Measurements from ENCODE around the gene TBC1D1. TPM values are rescaled to one million over a fixed set of nuclear protein-coding genes. Genes with fewer than 3 reads are reported as not detected.

Gene TBC1D1
- total RNA-seq, 1 experiment from 2014 or later, result 36.0 TPM

DNA sequence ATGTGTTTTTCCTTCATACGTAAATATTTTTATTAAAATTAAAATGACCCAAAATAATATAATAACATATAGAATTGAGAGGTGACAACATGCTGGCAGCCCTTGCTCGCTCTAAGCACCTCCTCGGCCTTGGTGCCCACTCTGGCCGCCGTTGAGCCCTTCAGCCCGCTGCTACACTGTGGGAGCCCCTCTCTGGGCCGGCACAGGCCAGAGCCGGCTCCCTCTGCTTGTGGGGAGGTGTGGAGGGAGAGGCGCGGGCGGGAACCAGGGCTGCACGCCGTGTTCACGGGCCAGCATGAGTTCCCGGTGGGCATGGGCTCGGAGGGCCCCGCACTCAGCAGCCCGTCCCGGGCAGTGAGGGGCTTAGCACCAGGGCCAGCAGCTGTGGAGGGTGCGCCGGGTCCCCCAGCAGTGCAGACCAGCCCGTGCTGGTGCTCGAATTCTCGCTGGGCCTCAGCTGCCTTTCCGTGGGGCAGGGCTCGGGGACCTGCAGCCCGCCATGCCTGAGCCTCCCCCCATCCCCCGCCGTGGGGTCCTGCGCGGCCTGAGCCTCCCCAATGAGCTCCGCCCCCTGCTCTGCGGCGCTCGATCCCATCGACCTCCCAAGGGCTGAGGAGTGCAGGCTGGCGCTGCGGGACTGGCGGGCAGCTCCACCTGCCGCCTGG is 291.6 kb downstream of the TBC1D1 start:
- ChIA-PET CTCF (interaction anchor here (0.5 to 7.1 kb wide), 3 partner anchors 433 to 547 kb away, joined by 4 to 145 read pairs (median 5); no protein-coding TSS in a partner anchor), POLR2A (interaction anchor here (0.7 kb wide), 1 partner anchor 429 kb away, joined by 4 read pairs; no protein-coding TSS in a partner anchor)
- TF ChIP-seq, protein P1, sequence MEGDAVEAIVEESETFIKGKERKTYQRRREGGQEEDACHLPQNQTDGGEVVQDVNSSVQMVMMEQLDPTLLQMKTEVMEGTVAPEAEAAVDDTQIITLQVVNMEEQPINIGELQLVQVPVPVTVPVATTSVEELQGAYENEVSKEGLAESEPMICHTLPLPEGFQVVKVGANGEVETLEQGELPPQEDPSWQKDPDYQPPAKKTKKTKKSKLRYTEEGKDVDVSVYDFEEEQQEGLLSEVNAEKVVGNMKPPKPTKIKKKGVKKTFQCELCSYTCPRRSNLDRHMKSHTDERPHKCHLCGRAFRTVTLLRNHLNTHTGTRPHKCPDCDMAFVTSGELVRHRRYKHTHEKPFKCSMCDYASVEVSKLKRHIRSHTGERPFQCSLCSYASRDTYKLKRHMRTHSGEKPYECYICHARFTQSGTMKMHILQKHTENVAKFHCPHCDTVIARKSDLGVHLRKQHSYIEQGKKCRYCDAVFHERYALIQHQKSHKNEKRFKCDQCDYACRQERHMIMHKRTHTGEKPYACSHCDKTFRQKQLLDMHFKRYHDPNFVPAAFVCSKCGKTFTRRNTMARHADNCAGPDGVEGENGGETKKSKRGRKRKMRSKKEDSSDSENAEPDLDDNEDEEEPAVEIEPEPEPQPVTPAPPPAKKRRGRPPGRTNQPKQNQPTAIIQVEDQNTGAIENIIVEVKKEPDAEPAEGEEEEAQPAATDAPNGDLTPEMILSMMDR (IDR thresholded peaks at IDR 0.05; ENCODE audit: unreplicated experiment), result no peak
- Mint-ChIP-seq H3K27me3 (ENCODE audit: insufficient read depth, unreplicated experiment) (no peaks in the 10 kb centered on the region), H3K4me3 (ENCODE audit: unreplicated experiment) (no peak overlapping the region), H3K4me1 (ENCODE audit: insufficient read depth, unreplicated experiment) (peaks cover 22% of the 10 kb centered on the region), H3K36me3 (ENCODE audit: insufficient read depth, unreplicated experiment) (no peaks in the 10 kb centered on the region), H3K27ac (ENCODE audit: low read depth, unreplicated experiment) (no peak overlapping the region), H3K9me3 (ENCODE audit: unreplicated experiment) (no peaks in the 10 kb centered on the region)
- intact Hi-C loops (cut with micrococcal nuclease), result no loop called here
- BruUV-seq (replicated peaks), result no TSS peak
- no peak for DNase-seq (ENCODE audit: unreplicated experiment)

GRCh38 chr4:38184404-38184803 is 293.5 kb downstream of the TBC1D1 start:
- intact Hi-C loops (cut with micrococcal nuclease), result loop anchor here (1.0 kb wide), 1 partner anchor 37 kb away; no protein-coding TSS in a partner anchor
- peaks cover 6% of the 10 kb centered on the region for H3K4me1 Mint-ChIP-seq (ENCODE audit: insufficient read depth, unreplicated experiment)
- TF ChIP-seq, protein P1 (IDR thresholded peaks at IDR 0.05; ENCODE audit: unreplicated experiment), result peak; percentile 6
- no peaks in the 10 kb centered on the region for H3K9me3 Mint-ChIP-seq (ENCODE audit: unreplicated experiment)
- ChIA-PET POLR2A (interaction anchor here (0.7 to 1.2 kb wide), 3 partner anchors 130 to 489 kb away, joined by 3 to 4 read pairs (median 3); no protein-coding TSS in a partner anchor), CTCF (interaction anchor here (0.6 to 1.9 kb wide), 6 partner anchors 65 to 546 kb away, joined by 3 to 5 read pairs (median 3); no protein-coding TSS in a partner anchor)
- H3K27me3 Mint-ChIP-seq (ENCODE audit: insufficient read depth, unreplicated experiment), result no peaks in the 10 kb centered on the region
- no peaks in the 10 kb centered on the region for H3K36me3 Mint-ChIP-seq (ENCODE audit: insufficient read depth, unreplicated experiment)
- no TSS peak for BruUV-seq (replicated peaks)
- H3K27ac Mint-ChIP-seq (ENCODE audit: low read depth, unreplicated experiment), result no peak overlapping the region
- H3K4me3 Mint-ChIP-seq (ENCODE audit: unreplicated experiment), result no peak overlapping the region
- no peak for DNase-seq (ENCODE audit: unreplicated experiment)

- CTCF ChIA-PET, result interaction anchor here (0.6 kb wide), 1 partner anchor 123 kb away, joined by 3 read pairs; no protein-coding TSS in a partner anchor
- H3K4me1 Mint-ChIP-seq (ENCODE audit: insufficient read depth, unreplicated experiment), result no peaks in the 10 kb centered on the region
Observed at GRCh38 chr4:38185406-38186144, 294.7 kb downstream of the TBC1D1 start.

More at GRCh38 chr4:38185406-38186144, 294.7 kb downstream of the TBC1D1 start:
- DNase-seq (ENCODE audit: unreplicated experiment), result no peak
- Mint-ChIP-seq H3K27ac (ENCODE audit: low read depth, unreplicated experiment) (no peak overlapping the region), H3K36me3 (ENCODE audit: insufficient read depth, unreplicated experiment) (no peaks in the 10 kb centered on the region), H3K27me3 (ENCODE audit: insufficient read depth, unreplicated experiment) (no peaks in the 10 kb centered on the region), H3K4me3 (ENCODE audit: unreplicated experiment) (no peak overlapping the region), H3K9me3 (ENCODE audit: unreplicated experiment) (no peaks in the 10 kb centered on the region)
- TF ChIP-seq, protein P1 (IDR thresholded peaks at IDR 0.05; ENCODE audit: unreplicated experiment), result no peak
- no TSS peak for BruUV-seq (replicated peaks)
- POLR2A ChIA-PET, result interaction anchor here (1.0 kb wide), 1 partner anchor 488 kb away, joined by 3 read pairs; no protein-coding TSS in a partner anchor
- intact Hi-C loops (cut with micrococcal nuclease), result no loop called here
